DND-41 (cell line): ENCODE measurements around the gene KIF5A.

Source experiments
- ATAC-seq: fragments of 200-7000 bp; cut with Tn5 transposase; 3 replicates; pipeline ENCODE4 v1.9.1; 2021; ENCODE audit warnings: low read depth; ENCODE audit not compliant: insufficient read depth
- DNase-seq: peaks from one replicate; pipeline ENCODE4 v3.0.0-alpha.2; 2020
- H2AFZ ChIP-seq: 2 replicates; pipeline ENCODE4 v1.6.0; 2012; ENCODE audit warnings: low read depth, low read length
- H3K27ac ChIP-seq: 2 replicates; pipeline ENCODE4 v1.5.1; 2012; ENCODE audit warnings: low read length, inconsistent platforms
- H3K27me3 ChIP-seq: fragments of 200-600 bp; sonication (generic); 2 replicates; pipeline ENCODE4 v1.6.0; 2012; ENCODE audit warnings: low read length, mild to moderate bottlenecking, inconsistent platforms; ENCODE audit not compliant: insufficient read depth, poor library complexity
- H3K36me3 ChIP-seq: 2 replicates; pipeline ENCODE4 v1.5.1; 2012; ENCODE audit warnings: low read length, inconsistent platforms; ENCODE audit not compliant: insufficient read depth
- H3K4me1 ChIP-seq: 2 replicates; pipeline ENCODE4 v1.5.1; 2012; ENCODE audit warnings: mild to moderate bottlenecking, low read length; ENCODE audit not compliant: insufficient read depth
- H3K4me2 ChIP-seq: 2 replicates; pipeline ENCODE4 v1.6.0; 2012; ENCODE audit warnings: mild to moderate bottlenecking, moderate library complexity, low read length, inconsistent platforms; ENCODE audit not compliant: insufficient read depth
- H3K4me3 ChIP-seq, 2 experiments: fragments of 200-600 bp in 1 of 2; shearing (Covaris generic) in 1 of 2; 2 replicates each; pipeline ENCODE4 v1.5.1; 2012 to 2016; ENCODE audit warnings: inconsistent platforms in 2 of 2, low read length in 2 of 2, mild to moderate bottlenecking in 2 of 2, low read depth in 1 of 2, moderate library complexity in 1 of 2
- H3K79me2 ChIP-seq: 2 replicates; pipeline ENCODE4 v1.6.0; 2012; ENCODE audit warnings: low read length, inconsistent platforms; ENCODE audit not compliant: insufficient read depth
- H3K9ac ChIP-seq: 2 replicates; pipeline ENCODE4 v1.6.0; 2012; ENCODE audit warnings: low read depth, mild to moderate bottlenecking, inconsistent platforms, low read length, moderate library complexity
- H3K9me3 ChIP-seq: 2 replicates; pipeline ENCODE4 v1.5.1; 2012; ENCODE audit warnings: low read length, moderate library complexity, mild to moderate bottlenecking, inconsistent platforms; ENCODE audit not compliant: insufficient read depth, severe bottlenecking
- H4K20me1 ChIP-seq: 2 replicates; pipeline ENCODE4 v1.6.0; 2012; ENCODE audit warnings: low read length; ENCODE audit not compliant: insufficient read depth
- CTCF ChIP-seq: IDR thresholded peaks from 2 replicates; pipeline ENCODE4 v1.5.1; 2012; ENCODE audit warnings: borderline replicate concordance, low read length, moderate library complexity, mild to moderate bottlenecking; ENCODE audit not compliant: poor library complexity, severe bottlenecking; ENCODE audit errors: extremely low read depth
- EZH2 ChIP-seq: IDR thresholded peaks from 3 replicates; pipeline ENCODE4 v1.6.1; 2012; ENCODE audit warnings: borderline replicate concordance, low read depth, mild to moderate bottlenecking, moderate library complexity, low read length, inconsistent platforms; ENCODE audit not compliant: severe bottlenecking

KIF5A gene

GRCh38 chr12:57519796-57520052 is 30.1 kb upstream of the KIF5A start:
- ATAC-seq, result 0 out of 3 replicates have a peak, but pooled peaks have one; percentile 1
- Histone ChIP-seq H3K4me2 (peak overlapping the region; percentile 68), H3K79me2 (peaks cover 64% of the 10 kb centered on the region), H3K9me3 (no peaks in the 10 kb centered on the region), H3K4me3 (peak overlapping the region; percentile 86 to 91), H3K4me1 (peaks cover 59% of the 10 kb centered on the region), H3K36me3 (peaks cover 69% of the 10 kb centered on the region), H3K27ac (peak overlapping the region; percentile 99), H3K9ac (peak overlapping the region; percentile 97), H4K20me1 (peaks cover 61% of the 10 kb centered on the region), H2AFZ (no peak overlapping the region), H3K27me3 (no peaks in the 10 kb centered on the region)
- DNase-seq, result peak; percentile 50
- TF ChIP-seq EZH2 (no peak), CTCF (no peak)

DNA sequence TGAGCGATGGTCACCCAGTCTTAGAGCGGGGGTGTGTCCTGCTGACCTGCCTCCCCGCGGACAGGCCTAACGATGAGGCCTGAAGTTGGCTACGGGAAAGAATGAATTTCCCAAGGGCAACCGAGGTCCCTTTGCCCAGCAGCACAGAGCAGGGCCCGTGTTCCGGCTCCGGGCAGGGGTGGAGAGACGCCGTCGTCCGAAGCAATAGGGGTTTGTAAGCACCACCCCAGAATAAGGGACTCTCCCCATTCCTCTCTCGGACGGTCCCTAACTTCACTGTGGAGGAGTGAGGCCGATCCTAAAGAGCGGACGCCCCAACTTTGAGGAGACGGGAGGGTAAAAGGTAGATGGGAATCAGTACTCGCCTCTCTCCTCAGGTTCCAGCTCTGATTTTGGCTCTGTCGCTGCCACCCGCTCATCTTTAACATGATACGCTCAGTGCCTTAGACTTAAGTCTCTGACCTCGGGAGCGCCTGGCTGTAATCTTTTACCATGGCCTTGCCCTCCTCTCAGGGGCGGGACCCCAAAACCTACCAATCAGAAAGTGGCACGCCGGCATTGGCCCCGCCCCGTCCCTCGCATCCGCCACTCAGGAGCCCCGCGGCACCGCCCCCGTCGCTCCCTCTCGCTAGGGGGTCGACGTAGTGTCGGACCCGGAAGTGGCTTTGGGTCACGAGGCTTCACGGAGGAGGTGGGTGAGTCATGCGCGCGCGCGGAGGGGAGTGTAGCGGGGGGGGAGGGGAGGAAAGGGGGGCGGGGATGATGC is 29.6 kb upstream of the KIF5A start, which contains the start of gene DDIT3:
Gene DDIT3, minus strand, starts transcription at position 462 of the 766 bp plus-strand sequence. CDS start 3,108 bp downstream, outside the sequence.
- Histone ChIP-seq H3K4me3 (peak within 1 kb of the TSS; percentile 86 to 91), H3K9ac (peak within 1 kb of the TSS; percentile 97), H3K27me3 (no peaks in the 10 kb centered on the region), H3K27ac (peak within 1 kb of the TSS; percentile 99), H3K4me1 (peaks cover 64% of the 10 kb centered on the region), H2AFZ (peak within 1 kb of the TSS; percentile 46), H3K9me3 (no peaks in the 10 kb centered on the region), H3K36me3 (peaks cover 69% of the 10 kb centered on the region), H4K20me1 (peaks cover 59% of the 10 kb centered on the region), H3K79me2 (peaks cover 67% of the 10 kb centered on the region), H3K4me2 (peak within 1 kb of the TSS; percentile 68)
- ATAC-seq (peak; percentile 73), DNase-seq (peak; percentile 100)
- no peak for TF ChIP-seq EZH2
- no peak for TF ChIP-seq CTCF

DNA sequence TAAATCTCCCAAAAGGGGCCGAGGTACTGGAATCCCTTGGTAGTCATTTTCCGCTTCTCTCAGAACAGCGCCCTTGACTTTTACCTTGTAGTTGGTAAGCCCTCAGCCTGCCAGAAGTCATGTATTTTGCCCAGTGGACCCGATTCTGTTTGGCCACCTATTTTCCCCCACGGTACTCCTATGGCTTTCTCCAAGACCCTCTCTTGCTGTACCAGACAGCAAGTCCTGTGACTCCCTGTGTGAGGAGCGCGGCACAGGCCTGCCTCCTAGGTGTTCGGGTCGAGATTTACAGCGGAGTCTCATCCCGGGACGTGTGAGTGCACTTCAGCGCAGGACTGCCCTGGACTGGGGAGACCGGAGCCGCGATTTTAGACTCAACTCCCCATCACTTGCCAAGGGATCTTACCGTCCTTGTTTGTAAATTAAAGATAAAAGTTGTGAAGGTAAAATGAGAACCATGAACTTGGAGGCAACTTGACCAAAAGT is 28.3 kb upstream of the KIF5A start:
- Histone ChIP-seq H3K36me3 (peaks cover 67% of the 10 kb centered on the region), H3K27me3 (no peaks in the 10 kb centered on the region), H3K4me1 (peaks cover 78% of the 10 kb centered on the region), H3K79me2 (peaks cover 73% of the 10 kb centered on the region), H3K9me3 (no peaks in the 10 kb centered on the region), H4K20me1 (peaks cover 57% of the 10 kb centered on the region), H3K27ac (peak overlapping the region; percentile 89), H3K4me2 (peak overlapping the region; percentile 52), H2AFZ (peak overlapping the region; percentile 28; the same call in 1 of the 2 replicates), H3K4me3 (peak overlapping the region in 1 of 2 experiments; percentile 46; a peak in 1 of 4 replicates), H3K9ac (peak overlapping the region; percentile 60)
- TF ChIP-seq EZH2 (no peak), CTCF (no peak)
- DNase-seq, result peak; percentile 49
- no peak for ATAC-seq
